Astrocyte (in vitro differentiated cells and primary cell): ENCODE measurements around the gene ENOX1.

Experiments used
- CTCF ChIP-seq: IDR thresholded peaks from 2 replicates; pipeline ENCODE4 v1.5.1; 2011; ENCODE audit warnings: low read depth, mild to moderate bottlenecking, inconsistent platforms, low read length, moderate library complexity; ENCODE audit not compliant: insufficient read depth
- EZH2 ChIP-seq: IDR thresholded peaks from 2 replicates; pipeline ENCODE4 v1.6.1; 2012; ENCODE audit warnings: mild to moderate bottlenecking, low read length, inconsistent platforms; ENCODE audit not compliant: insufficient read depth

GRCh38 chr13:43478211-43478610 lies 308.6 kb downstream of the ENOX1 start:
- TF ChIP-seq EZH2 (no peak), CTCF (no peak)
